H9 (cell line): ENCODE data around the gene ANKRD2. TPM values are rescaled to one million over a fixed set of nuclear protein-coding genes. Genes with fewer than 3 reads are reported as not detected.
A peak's percentile ranks its signal among the peaks of the same experiment; 100 is the strongest.

Source experiments
- DNase-seq: peaks from one replicate; pipeline ENCODE4 v3.0.0-alpha.2; 2017
- H2AFZ ChIP-seq: one replicate; pipeline ENCODE4 v1.6.1; 2013; ENCODE audit warnings: mild to moderate bottlenecking, low read length, control low read depth, moderate library complexity
- H2AK5ac ChIP-seq: 2 replicates; pipeline ENCODE4 v1.6.1; 2013; ENCODE audit warnings: low read length, control low read depth, mixed read lengths; ENCODE audit not compliant: insufficient read length
- H2BK120ac ChIP-seq: one replicate; pipeline ENCODE4 v1.6.1; 2013; ENCODE audit warnings: low read depth, mild to moderate bottlenecking, low read length, control low read depth, inconsistent platforms; ENCODE audit not compliant: poor library complexity, severe bottlenecking
- H2BK12ac ChIP-seq: 2 replicates; pipeline ENCODE4 v1.6.1; 2013; ENCODE audit warnings: low read length, control low read depth, mixed read lengths, low read depth; ENCODE audit not compliant: insufficient read length
- H2BK15ac ChIP-seq: 2 replicates; pipeline ENCODE4 v1.6.1; 2013; ENCODE audit warnings: low read depth, low read length, control low read depth
- H2BK20ac ChIP-seq: one replicate; pipeline ENCODE4 v1.6.1; 2013; ENCODE audit warnings: low read depth, mild to moderate bottlenecking, low read length, control low read depth, inconsistent platforms; ENCODE audit not compliant: poor library complexity, severe bottlenecking
- H2BK5ac ChIP-seq: 2 replicates; pipeline ENCODE4 v1.6.1; 2013; ENCODE audit warnings: low read length, control low read depth, mixed read lengths; ENCODE audit not compliant: insufficient read length
- H3K14ac ChIP-seq: 2 replicates; pipeline ENCODE4 v1.6.1; 2013; ENCODE audit warnings: low read length, control low read depth; ENCODE audit not compliant: insufficient read depth
- H3K18ac ChIP-seq: 2 replicates; pipeline ENCODE4 v1.6.1; 2013; ENCODE audit warnings: low read depth, mild to moderate bottlenecking, mixed read lengths, low read length, control low read depth; ENCODE audit not compliant: insufficient read length
- H3K23ac ChIP-seq: 2 replicates; pipeline ENCODE4 v1.6.1; 2013; ENCODE audit warnings: low read length, control low read depth, mixed read lengths, low read depth; ENCODE audit not compliant: insufficient read length
- H3K23me2 ChIP-seq: 2 replicates; pipeline ENCODE4 v1.6.1; 2013; ENCODE audit warnings: low read depth, mild to moderate bottlenecking, mixed read lengths, low read length, control low read depth; ENCODE audit not compliant: insufficient read length, poor library complexity, severe bottlenecking
- H3K27ac ChIP-seq: 2 replicates; pipeline ENCODE4 v1.5.1; 2013; ENCODE audit warnings: low read length, control low read depth, mixed read lengths, low read depth; ENCODE audit not compliant: insufficient read length
- H3K27me3 ChIP-seq: 2 replicates; pipeline ENCODE4 v1.6.1; 2013; ENCODE audit warnings: low read length, control low read depth, inconsistent platforms; ENCODE audit not compliant: insufficient read depth
- H3K4ac ChIP-seq: 2 replicates; pipeline ENCODE4 v1.6.1; 2013; ENCODE audit warnings: low read depth, mild to moderate bottlenecking, control low read depth, inconsistent platforms, low read length, moderate library complexity
- H3K4me1 ChIP-seq: 2 replicates; pipeline ENCODE4 v1.6.1; 2013; ENCODE audit warnings: low read length, control low read depth, inconsistent platforms; ENCODE audit not compliant: insufficient read depth
- H3K4me2 ChIP-seq: 2 replicates; pipeline ENCODE4 v1.6.1; 2013; ENCODE audit warnings: low read length, control low read depth, mixed read lengths; ENCODE audit not compliant: insufficient read length, insufficient read depth
- H3K56ac ChIP-seq: 2 replicates; pipeline ENCODE4 v1.6.1; 2013; ENCODE audit warnings: low read depth, mild to moderate bottlenecking, mixed read lengths, low read length, control low read depth; ENCODE audit not compliant: insufficient read length
- H3K79me1 ChIP-seq: 2 replicates; pipeline ENCODE4 v1.6.1; 2013; ENCODE audit warnings: low read depth, mild to moderate bottlenecking, moderate library complexity, low read length, control low read depth, inconsistent platforms; ENCODE audit not compliant: insufficient read depth, poor library complexity, severe bottlenecking
- H3K79me2 ChIP-seq: 2 replicates; pipeline ENCODE4 v1.6.1; 2013; ENCODE audit warnings: low read length, control low read depth, inconsistent platforms; ENCODE audit not compliant: insufficient read depth
- H3K9ac ChIP-seq: 2 replicates; pipeline ENCODE4 v1.6.1; 2013; ENCODE audit warnings: low read length, control low read depth, mixed read lengths; ENCODE audit not compliant: insufficient read length; ENCODE audit errors: extremely low read depth
- H3K9me3 ChIP-seq: one replicate; pipeline ENCODE4 v1.6.1; 2013; ENCODE audit warnings: low read depth, low read length, inconsistent platforms; ENCODE audit not compliant: control insufficient read depth
- H3T11ph ChIP-seq: one replicate; pipeline ENCODE4 v1.6.1; 2013; ENCODE audit warnings: mild to moderate bottlenecking, low read length, control low read depth, inconsistent platforms
- H4K20me1 ChIP-seq: one replicate; pipeline ENCODE4 v1.6.1; 2013; ENCODE audit not compliant: control insufficient read depth, insufficient read length, insufficient read depth
- H4K5ac ChIP-seq: 2 replicates; pipeline ENCODE4 v1.6.1; 2013; ENCODE audit warnings: low read depth, mild to moderate bottlenecking, mixed read lengths, low read length, control low read depth; ENCODE audit not compliant: insufficient read length
- H4K8ac ChIP-seq: replicated peaks from 2 replicates; pipeline ENCODE4 v1.6.1; 2013; ENCODE audit warnings: low read length, control low read depth, mixed read lengths, low read depth; ENCODE audit not compliant: insufficient read length
- H4K91ac ChIP-seq: 2 replicates; pipeline ENCODE4 v1.6.1; 2013; ENCODE audit warnings: low read depth, mild to moderate bottlenecking, moderate library complexity, mixed read lengths, low read length, control low read depth; ENCODE audit not compliant: insufficient read length
- H3K27ac Mint-ChIP-seq, 3 experiments: 2 replicates in 2 of 3; 3 replicates in 1 of 3; pipeline ENCODE4 v1.8.0; 2020 to 2021; ENCODE audit warnings: mixed read lengths in 3 of 3, mild to moderate bottlenecking in 1 of 3, moderate library complexity in 1 of 3
- H3K27me3 Mint-ChIP-seq: 2 replicates; pipeline ENCODE4 v1.8.0; 2021; ENCODE audit warnings: low read depth, mild to moderate bottlenecking, moderate library complexity, mixed read lengths
- H3K36me3 Mint-ChIP-seq, 3 experiments: 2 replicates in 2 of 3; 3 replicates in 1 of 3; pipeline ENCODE4 v1.8.0; 2020 to 2021; ENCODE audit warnings: low read depth in 3 of 3, mixed read lengths in 3 of 3; ENCODE audit not compliant: insufficient read depth in 1 of 3
- H3K4me1 Mint-ChIP-seq, 2 experiments: 2 replicates each; pipeline ENCODE4 v1.8.0; 2020; ENCODE audit warnings: mixed read lengths in 2 of 2
- H3K4me3 Mint-ChIP-seq, 2 experiments: 2 replicates in 1 of 2; 3 replicates in 1 of 2; pipeline ENCODE4 v1.8.0; 2020 to 2021; ENCODE audit warnings: mild to moderate bottlenecking in 2 of 2, mixed read lengths in 2 of 2, moderate library complexity in 1 of 2
- H3K9me3 Mint-ChIP-seq, 2 experiments: 2 replicates in 1 of 2; 3 replicates in 1 of 2; pipeline ENCODE4 v1.8.0; 2020; ENCODE audit warnings: mild to moderate bottlenecking in 2 of 2, mixed read lengths in 2 of 2, moderate library complexity in 1 of 2
- WGBS: extraction: QIAGEN DNeasy Blood & Tissue Kit; methylation state at CpG from one replicate; pipeline ENCODE4 v1.1.7; 2013; ENCODE audit warnings: missing lambda C conversion rate, low lambda C conversion rate, mixed read lengths; ENCODE audit not compliant: insufficient read length; ENCODE audit errors: extremely low coverage; 5-methylcytosine and 5-hydroxymethylcytosine counted together
- total RNA-seq: library from RNA; stranded (reverse); gene quantifications from 2 replicates; pipeline ENCODE4 v1.2.1, GENCODE V29; 2021
- TF ChIP-seq, protein P1 (sequence below): fragments of 200-600 bp; sonication (generic); conservative IDR thresholded peaks from 3 replicates; pipeline ENCODE4 v1.8.0; 2021; ENCODE audit warnings: antibody characterized with exemption, mild to moderate bottlenecking

Gene ANKRD2
- total RNA-seq, 1 experiment from 2014 or later: not detected

- Mint-ChIP-seq H3K27me3 (no peaks in the 10 kb centered on the region), H3K27ac (peak overlapping the region; percentile 59 to 98 (median 92); a peak in 4 of 7 replicates), H3K9me3 (no peaks in the 10 kb centered on the region), H3K4me3 (no peak overlapping the region; a peak in 1 of 5 replicates), H3K4me1 (peaks cover 35 to 45% of the 10 kb centered on the region in 2 experiments), H3K36me3 (no peaks in the 10 kb centered on the region; a peak in 1 of 7 replicates)
- no peak overlapping the region for H4K91ac ChIP-seq
- H2BK20ac ChIP-seq: no peak overlapping the region
- H4K5ac ChIP-seq: no peak overlapping the region
- no peak overlapping the region for H3K27ac ChIP-seq
- no peak overlapping the region for H3K23ac ChIP-seq
- H3K56ac ChIP-seq: no peak overlapping the region
- no peak overlapping the region for H2BK5ac ChIP-seq
- H3K4me1 ChIP-seq: no peaks in the 10 kb centered on the region; the same call in 1 of the 2 replicates
- H3K4ac ChIP-seq: no peak overlapping the region
- H2AFZ ChIP-seq: no peak overlapping the region
- H2AK5ac ChIP-seq: no peak overlapping the region
- peak overlapping the region; percentile 58 for H3K18ac ChIP-seq
- H4K8ac ChIP-seq: no peak overlapping the region
- no peaks in the 10 kb centered on the region for H3K79me1 ChIP-seq
- H3K79me2 ChIP-seq: no peaks in the 10 kb centered on the region; the same call in 1 of the 2 replicates
- H2BK15ac ChIP-seq: no peak overlapping the region
- DNase-seq: peak; percentile 73
- H2BK120ac ChIP-seq: no peak overlapping the region
- H3K9ac ChIP-seq: no peak overlapping the region
- H3K27me3 ChIP-seq: no peaks in the 10 kb centered on the region
- H3T11ph ChIP-seq: no peak overlapping the region
- H4K20me1 ChIP-seq: no peaks in the 10 kb centered on the region
- H3K14ac ChIP-seq: no peak overlapping the region
- H2BK12ac ChIP-seq: no peak overlapping the region
- no CpG with 5 or more reads among the region's 9 CpGs for WGBS
- H3K4me2 ChIP-seq: no peak overlapping the region
- H3K9me3 ChIP-seq: no peaks in the 10 kb centered on the region
- TF ChIP-seq, protein P1, sequence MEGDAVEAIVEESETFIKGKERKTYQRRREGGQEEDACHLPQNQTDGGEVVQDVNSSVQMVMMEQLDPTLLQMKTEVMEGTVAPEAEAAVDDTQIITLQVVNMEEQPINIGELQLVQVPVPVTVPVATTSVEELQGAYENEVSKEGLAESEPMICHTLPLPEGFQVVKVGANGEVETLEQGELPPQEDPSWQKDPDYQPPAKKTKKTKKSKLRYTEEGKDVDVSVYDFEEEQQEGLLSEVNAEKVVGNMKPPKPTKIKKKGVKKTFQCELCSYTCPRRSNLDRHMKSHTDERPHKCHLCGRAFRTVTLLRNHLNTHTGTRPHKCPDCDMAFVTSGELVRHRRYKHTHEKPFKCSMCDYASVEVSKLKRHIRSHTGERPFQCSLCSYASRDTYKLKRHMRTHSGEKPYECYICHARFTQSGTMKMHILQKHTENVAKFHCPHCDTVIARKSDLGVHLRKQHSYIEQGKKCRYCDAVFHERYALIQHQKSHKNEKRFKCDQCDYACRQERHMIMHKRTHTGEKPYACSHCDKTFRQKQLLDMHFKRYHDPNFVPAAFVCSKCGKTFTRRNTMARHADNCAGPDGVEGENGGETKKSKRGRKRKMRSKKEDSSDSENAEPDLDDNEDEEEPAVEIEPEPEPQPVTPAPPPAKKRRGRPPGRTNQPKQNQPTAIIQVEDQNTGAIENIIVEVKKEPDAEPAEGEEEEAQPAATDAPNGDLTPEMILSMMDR: no peak
- H3K23me2 ChIP-seq: no peaks in the 10 kb centered on the region
These were observed 30.2 kb upstream of the ANKRD2 start for GRCh38 chr10:97542169-97543024.
